ENCODE results near the gene TFF2.

TFF2 gene

GRCh38 chr21:42321231-42321630 is 29.6 kb downstream of the TFF2 start:
- DNase-seq (ENCODE audit: low read depth) = no peak
- TF ChIP-seq CTCF (IDR thresholded peaks at IDR 0.05; ENCODE audit: insufficient read depth, low read depth, low read length, missing control alignments) = no peak
- H3K4me3 ChIP-seq (ENCODE audit: low read depth, low read length) = no peak overlapping the region

GRCh38 chr21:42320791-42321190 is 30.0 kb downstream of the TFF2 start:
- no peak for TF ChIP-seq CTCF (IDR thresholded peaks at IDR 0.05; ENCODE audit: insufficient read depth, low read depth, low read length, missing control alignments)
- DNase-seq (ENCODE audit: low read depth) = no peak
- H3K4me3 ChIP-seq (ENCODE audit: low read depth, low read length) = no peak overlapping the region

- no peak overlapping the region for H3K4me3 ChIP-seq (ENCODE audit: low read depth, low read length)
- DNase-seq (ENCODE audit: low read depth) = no peak
- TF ChIP-seq CTCF (IDR thresholded peaks at IDR 0.05; ENCODE audit: insufficient read depth, low read depth, low read length, missing control alignments) = no peak
Observed at GRCh38 chr21:42319851-42320572, 30.8 kb downstream of the TFF2 start.

GRCh38 chr21:42319376-42319775 is 31.4 kb downstream of the TFF2 start:
- peak; percentile 20 for DNase-seq (ENCODE audit: low read depth)
- TF ChIP-seq CTCF (IDR thresholded peaks at IDR 0.05; ENCODE audit: insufficient read depth, low read depth, low read length, missing control alignments) = no peak
- H3K4me3 ChIP-seq (ENCODE audit: low read depth, low read length) = no peak overlapping the region

GRCh38 chr21:42317826-42318746 is 32.7 kb downstream of the TFF2 start:
- H3K4me3 ChIP-seq (ENCODE audit: low read depth, low read length) = no peak overlapping the region
- no peak for TF ChIP-seq CTCF (IDR thresholded peaks at IDR 0.05; ENCODE audit: insufficient read depth, low read depth, low read length, missing control alignments)
- DNase-seq (ENCODE audit: low read depth) = no peak

- no peak overlapping the region for H3K4me3 ChIP-seq (ENCODE audit: low read depth, low read length)
- no peak for DNase-seq (ENCODE audit: low read depth)
- TF ChIP-seq CTCF (IDR thresholded peaks at IDR 0.05; ENCODE audit: insufficient read depth, low read depth, low read length, missing control alignments) = no peak
Observed at GRCh38 chr21:42317341-42317741, 33.5 kb downstream of the TFF2 start.

Data from GM12865 (cell line).